T-helper 1 cell (primary cell): ENCODE results near the gene SLC25A19.

Experiments used
- DNase-seq, 5 donors: peaks; one replicate each; pipeline ENCODE4 v3.0.0-alpha.2; 2012 to 2020
- total RNA-seq, 4 donors: gene quantifications; one replicate each; lab custom pipeline; 2026; lab: John Stamatoyannopoulos, UW

The SLC25A19 gene
- total RNA-seq = 12.4 to 15.5 (median 15.0) reads per million in 4 donors

DNA sequence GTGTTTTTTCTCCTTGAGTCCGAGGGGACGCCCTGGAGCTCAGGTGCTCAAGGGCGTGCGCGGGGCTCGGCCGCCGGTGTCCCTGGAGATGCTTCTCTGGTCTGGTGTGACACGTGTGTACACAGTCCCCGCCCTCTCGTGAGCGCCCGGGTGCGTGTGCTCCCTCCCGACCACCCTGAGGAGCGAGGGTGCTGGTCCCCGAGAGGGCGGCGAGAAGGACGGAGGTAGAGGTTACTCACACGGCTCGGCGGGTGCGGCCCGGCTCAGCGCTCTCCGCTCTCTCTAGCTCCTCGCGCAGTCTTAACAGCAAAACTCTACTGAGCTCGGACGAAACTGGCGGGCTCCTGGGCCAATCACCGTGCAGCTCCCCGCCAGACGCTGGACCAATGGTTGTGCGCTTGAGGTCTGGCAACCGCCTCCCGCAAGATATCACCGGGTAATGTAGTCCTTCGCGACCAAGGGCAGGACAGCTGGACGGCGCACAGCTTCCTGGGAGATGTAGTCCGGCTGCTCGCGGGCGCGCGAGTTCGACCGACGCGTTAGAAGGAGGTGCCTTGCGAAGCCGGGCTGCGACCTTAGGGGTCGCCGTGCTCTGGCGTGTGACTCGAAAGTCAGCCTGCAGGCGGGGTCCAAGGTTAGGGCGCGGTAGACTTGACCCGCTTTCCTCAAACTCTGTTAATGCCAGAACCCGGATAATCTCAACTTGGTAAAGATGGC, at the start of gene SLC25A19:
TSS of gene SLC25A19 (minus strand) at position 319 of the 717 bp plus-strand sequence. CDS start 2,669 bp downstream, outside the sequence.
- peak; percentile 94 to 99 (median 97) for DNase-seq

DNA sequence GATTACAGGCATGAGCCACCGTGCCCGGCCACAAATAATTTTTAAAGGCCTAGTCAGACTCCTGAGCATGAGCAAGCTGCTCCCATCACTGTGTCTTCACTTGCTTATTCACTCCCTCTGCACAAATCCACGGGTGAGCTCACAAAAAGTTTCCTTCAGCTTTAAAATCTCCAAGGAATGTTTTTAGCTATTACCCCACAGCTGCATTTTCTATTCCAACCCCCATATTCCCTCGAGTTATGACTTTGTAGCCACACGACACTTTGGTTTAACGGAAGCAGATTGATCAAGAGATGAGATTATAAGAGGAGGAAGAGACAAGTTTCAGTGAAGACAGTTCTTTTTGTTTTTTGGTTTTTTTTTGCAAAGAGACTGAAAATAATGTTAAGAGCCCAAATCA, 49.1 kb upstream of the SLC25A19 start:
- peak in 1 of 5 donors; percentile 48 for DNase-seq

DNA sequence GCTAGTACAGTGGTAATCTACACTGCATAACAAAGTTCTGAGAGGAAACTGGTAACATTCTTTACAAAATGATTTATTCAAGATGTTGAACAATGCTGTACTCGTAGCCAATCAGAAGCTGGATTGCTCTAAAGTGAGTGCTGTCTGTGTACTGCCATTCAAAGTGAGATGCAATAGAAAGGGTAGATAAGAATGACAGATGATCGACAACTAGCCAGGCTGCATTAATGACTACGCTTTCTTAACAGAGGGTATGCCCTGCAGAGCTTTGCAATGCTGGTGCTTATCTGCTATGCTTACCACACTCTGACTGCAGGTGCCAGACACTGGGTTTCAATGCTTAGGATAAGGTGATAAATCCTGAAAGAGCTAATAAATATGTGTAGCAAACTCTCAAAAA, 46.1 kb upstream of the SLC25A19 start:
- DNase-seq = no peak

DNA sequence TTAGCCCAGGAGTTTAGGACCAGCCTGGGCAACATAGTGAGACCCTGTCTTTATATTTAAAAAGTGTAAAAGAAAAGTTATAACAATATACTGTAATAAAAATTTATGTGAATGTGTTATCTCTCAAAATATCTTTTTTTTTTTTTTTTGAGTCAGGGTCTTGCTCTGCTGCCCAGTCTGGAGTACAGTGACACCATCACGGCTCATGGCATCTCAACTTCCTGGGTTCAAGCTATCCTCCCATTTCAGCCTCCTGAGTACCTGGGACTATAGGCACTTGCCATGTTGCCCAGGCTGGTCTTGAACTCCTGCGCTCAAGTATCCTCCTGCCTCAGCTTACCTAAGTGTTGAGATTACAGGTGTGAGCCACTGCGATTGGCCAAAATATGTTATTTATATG, 45.5 kb upstream of the SLC25A19 start:
- DNase-seq = no peak

DNA sequence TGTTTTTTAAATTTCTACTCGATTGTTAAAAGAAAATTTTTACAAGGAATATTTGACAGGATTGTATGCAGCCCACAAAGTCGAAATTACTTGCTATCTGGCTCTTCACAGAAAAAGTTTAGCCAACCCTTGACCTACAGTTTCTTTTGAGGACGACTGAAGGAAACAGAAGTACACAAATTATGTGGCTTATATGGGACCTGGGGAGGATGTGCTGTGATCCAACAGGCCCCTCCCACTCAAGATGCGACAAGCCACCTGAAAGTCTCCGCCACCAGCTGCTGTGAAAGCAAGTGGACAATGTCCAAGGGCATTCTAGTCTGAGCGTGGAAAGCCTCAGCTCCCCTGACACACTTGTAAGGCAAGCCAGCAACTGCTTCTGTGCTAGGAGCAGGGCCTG, 42.4 kb upstream of the SLC25A19 start:
- no peak for DNase-seq

DNA sequence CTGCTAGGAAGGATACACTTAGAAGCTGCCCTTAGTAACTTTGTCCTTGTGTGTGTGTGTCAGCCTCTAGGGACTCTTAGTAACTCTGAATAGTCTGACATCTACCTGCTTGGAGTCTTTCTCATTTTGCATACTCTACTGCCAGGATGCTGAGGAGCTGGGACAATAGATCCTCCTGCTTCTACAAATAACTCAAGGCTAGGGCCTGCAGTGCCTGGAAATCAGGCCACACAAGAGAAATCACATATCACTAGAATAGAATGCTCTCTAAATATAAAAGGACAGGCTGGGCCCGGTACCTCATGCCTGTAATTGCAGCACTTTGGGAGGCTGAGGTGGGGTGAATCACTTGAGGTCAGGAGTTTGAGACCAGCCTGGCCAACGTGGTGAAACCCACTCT, 38.5 kb upstream of the SLC25A19 start:
- DNase-seq = no peak

DNA sequence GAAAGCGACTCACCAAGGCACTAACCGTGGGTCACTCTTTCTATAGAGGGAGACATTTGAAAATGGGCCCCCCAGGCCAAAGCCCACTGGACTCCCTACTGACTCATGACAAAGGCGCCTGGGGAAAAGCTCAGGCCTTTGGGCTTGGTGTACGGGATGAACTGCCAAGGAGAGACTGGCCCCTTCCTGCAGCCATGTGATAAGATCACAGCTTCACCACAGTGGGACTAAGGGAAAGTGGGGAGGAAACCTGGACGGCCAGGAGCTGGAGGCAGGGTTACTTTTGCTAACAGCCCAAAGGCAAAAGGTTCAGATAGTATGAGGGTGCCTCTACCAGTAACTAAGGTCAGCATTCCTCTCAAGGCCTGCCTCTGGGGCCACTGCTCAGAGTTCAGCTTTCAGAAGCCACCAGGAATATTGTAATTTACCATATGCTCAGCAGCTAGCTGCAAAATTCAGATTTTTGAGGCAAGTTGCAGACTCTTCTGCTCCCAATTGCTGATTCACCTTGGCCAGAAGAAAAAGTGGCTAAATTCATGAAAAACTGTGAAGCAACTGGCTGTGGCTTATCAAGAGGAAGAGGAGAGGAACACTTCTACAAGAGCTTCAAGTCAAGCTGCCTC, 37.1 kb upstream of the SLC25A19 start:
- DNase-seq = no peak

DNA sequence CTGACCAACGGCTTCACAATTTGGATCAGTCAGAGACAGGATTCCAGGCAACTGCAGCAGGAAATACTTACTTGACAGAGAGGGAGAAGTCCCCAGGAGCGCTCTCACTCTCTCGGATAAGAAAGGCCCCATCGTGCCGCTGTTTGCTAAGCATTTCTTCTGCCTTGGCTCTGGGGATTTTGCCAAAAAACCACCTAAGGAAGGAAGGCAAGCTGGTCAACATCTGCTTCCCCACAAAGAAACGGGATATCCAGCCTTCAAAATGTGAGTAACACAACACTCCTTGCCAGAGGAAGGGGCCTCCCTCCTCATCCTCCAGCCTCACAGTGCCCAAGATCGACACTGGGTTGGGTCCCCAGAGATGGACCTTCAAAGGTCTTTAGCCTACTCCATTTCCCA, 36.6 kb upstream of the SLC25A19 start:
- no peak for DNase-seq

DNA sequence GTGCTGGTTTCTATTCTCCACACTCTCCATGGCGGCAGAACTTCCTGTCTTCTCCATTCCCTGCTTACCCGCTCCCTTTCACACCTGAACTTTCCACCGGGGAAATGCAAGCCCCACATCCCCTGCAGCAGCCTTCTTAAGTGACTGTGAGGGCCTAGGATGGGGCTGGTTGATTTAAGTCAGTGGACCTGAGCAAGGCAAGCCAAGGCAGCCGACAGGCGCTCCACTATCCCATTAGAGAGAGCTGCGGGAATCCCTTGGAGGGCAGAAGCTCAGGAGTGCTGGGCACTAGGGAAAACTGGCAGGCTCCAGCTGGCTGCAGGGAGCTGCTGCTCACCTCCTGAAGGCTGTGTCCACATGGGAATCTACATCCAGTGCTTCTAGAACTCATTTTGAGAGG, 36.1 kb upstream of the SLC25A19 start:
- DNase-seq = no peak

DNA sequence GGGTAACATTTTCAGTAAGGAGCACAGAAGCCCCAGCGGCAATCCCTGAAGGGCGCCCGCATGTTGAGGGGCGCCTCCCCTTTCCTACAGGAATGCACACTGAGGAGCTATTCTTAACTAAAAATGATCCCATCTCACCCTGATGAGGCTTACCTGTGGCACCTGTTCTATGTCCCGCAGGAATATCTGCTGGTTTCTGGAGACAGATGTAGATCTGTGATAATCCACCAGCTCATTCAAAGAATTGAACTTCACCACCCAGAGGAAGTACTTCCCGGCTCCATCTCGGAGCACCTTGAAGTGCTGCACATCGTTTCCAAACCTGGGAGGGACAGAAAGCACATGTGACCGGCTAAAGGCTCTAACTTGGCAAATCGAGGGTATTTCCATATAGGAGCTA, 32.3 kb upstream of the SLC25A19 start:
- no peak for DNase-seq

DNA sequence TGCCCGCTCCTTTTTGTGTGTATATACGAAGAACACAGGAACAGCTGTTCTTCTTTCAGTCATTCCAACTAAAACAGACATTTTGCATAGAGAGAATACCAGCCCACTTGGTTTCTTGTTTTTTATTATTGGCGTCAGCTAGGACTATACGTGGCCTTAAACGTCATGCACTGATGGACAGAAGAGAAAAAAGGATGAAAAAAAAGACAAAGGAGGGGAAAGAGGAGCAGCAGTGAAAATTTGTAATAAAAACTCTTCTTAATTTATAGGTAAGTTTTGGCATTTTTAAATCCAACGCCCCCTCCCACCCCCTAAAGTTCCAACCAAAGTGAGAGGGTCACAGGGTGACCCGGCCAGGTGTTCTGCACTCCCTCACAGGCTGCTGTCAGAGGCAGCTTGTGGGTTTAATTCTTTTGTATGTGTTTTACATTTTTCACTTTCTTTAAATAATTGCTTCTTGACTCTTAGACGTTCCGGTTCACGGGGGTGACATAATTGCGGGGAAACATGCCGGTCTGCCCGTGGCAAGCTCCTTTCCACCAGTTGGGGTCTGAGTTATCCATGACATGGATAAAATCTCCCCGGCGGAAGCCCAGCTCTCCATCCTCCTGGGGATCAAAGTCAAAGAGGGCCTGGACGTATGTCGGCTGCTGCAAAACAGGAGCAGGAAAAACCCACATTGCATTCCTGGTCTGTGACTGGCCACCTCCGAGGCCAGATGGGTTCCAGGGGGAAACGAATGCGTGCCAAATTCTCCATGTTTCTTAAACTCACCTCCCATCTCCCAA, 30.9 kb upstream of the SLC25A19 start:
- no peak for DNase-seq

DNA sequence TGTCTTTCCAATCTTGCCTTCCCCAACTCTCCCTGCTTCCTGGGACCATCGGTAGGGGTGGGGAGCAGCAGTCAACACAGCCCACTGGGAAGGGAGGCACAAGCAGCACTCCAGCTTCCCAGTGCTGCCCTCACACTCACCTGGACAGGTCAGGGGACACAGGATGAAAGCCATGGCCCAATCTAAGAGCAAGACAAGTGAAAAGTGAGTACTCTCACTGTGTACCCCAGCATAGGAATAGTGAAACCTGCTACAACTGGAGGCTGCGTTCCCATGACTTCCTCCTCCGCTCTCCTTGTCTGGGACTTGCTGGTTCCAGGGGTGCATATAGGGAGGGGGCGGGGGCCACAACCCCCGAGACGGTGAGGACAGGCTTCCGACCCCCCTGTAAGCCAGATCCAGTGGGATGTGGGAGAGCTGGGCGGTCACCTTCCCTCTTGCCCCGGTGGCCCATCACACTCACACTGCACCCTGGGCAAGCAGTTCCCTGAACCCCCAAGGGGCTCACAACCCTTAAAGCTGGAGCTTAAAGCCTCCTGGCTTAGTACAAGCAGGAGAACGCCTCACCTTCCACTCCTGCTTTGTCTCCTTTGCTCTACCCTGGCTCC, 29.5 kb upstream of the SLC25A19 start:
- no peak for DNase-seq

DNA sequence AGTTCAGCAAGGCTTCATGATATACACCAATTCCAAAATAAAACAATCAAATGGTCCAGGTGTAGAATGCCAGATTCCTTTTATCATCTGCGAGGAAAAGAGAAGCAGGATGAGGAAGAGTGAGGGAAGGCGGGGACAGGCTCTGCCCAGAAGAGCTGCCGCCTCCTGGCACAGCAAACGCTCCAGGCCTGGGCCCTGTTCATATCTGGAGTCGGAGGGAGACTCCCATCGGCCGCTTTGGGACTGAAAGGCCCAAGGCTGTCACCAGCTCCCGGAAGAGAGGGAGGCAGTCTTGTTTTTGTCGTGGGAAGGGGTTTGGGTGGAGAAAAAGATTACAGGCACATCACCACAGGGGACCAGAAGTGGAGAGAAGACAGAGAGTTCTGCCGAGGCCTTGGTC, 29.0 kb upstream of the SLC25A19 start:
- DNase-seq = no peak

DNA sequence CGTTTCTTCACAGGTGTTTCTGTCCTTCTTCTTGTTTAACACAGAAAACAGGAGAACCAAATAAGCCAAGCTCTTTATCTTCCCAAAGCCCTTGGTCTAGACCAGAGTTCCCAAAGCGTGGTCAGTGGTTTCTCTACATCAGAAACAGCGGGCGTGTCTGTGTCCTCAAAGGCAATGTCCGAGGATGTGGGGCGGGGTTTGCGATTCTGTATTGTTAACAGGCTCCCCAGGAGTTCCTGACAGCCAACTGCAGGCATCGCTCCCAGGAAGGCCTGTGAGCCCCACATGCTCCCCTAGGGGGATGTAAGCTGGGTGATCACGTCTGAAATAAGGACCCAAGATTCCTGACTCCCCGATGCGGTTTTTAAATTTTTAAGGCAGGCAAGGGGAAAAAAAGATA, 28.4 kb upstream of the SLC25A19 start:
- no peak for DNase-seq

DNA sequence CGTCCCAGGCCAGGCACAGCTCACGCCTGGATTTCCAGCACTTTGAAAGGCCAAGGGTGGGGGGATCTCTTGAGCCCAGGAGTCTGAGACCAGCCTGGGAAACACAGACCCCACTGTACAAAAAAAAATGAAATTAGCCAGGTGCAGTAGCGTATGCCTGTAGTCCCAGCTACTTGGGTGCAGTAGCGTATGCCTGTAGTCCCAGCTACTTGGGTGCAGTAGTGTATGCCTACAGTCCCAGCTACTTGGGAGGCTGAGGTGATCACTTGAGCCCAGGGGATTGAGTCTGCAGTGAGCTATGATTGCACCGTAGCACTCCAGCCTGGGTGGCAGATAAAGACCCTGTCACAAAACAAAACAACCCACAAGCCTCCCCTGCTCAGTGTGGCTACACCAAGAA, 27.0 kb upstream of the SLC25A19 start:
- DNase-seq = no peak

DNA sequence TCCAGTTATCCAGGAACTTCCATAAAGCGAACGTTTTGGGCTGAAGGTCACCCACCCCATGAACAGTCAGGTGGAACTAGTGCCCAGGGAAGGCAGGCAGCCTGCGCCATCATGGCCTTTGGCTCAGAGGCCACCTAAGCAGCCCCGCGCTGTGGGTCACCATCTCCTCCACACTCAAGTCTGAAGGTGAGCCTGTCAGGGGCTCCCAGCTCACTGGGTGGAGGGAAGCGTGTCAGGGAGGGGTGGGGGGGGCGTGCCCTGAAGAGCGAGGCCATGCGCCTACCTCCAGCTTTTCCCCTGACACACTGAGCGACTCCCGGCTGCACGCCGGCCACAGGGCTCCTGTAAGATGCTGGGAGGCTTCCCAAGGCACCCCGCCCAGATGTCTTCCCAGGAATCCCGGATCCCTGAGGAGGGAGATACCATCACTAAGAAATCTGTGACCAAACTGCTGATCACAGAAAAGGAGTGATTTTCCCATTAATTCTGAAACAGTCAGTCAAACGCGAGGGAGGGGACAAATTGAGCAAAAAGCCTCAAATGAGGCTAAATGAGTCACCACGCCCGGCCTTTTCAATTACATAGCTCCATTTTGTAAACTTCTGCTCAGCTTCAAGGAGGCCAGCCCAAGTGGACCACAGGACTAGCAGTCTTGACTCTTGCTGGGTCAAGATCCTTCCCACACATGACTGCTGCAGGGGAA, 26.5 kb upstream of the SLC25A19 start:
- peak in 1 of 5 donors; percentile 40 for DNase-seq

DNA sequence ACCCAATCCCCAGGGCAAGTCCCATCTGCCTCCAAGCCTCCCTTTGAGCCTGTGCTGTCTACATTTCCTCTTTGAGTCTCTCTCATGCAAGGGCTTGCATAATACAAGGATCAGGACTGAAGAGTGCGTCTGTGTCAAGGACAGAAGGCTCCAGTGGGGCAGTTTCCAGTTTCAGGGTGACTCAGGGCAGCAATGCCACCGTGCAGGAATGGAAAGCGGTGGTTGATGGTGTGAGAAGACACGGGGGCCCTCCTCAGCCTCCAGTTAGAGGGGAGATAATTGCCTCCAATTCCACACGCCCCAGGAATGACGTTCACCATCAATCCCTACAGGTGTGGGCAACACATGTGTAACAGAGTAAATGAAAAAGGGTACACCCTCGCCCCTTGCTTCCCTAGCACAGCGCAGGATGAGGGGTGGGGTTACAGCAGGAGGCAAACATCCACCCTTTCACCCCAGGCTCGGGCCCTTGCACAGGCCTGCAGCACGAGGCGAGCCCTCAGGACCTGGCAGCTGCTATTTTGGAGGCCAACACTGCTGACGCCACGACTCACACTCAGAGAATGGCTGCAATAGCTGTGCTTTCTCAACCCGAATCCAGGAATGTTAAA, 24.8 kb upstream of the SLC25A19 start:
- DNase-seq = no peak

DNA sequence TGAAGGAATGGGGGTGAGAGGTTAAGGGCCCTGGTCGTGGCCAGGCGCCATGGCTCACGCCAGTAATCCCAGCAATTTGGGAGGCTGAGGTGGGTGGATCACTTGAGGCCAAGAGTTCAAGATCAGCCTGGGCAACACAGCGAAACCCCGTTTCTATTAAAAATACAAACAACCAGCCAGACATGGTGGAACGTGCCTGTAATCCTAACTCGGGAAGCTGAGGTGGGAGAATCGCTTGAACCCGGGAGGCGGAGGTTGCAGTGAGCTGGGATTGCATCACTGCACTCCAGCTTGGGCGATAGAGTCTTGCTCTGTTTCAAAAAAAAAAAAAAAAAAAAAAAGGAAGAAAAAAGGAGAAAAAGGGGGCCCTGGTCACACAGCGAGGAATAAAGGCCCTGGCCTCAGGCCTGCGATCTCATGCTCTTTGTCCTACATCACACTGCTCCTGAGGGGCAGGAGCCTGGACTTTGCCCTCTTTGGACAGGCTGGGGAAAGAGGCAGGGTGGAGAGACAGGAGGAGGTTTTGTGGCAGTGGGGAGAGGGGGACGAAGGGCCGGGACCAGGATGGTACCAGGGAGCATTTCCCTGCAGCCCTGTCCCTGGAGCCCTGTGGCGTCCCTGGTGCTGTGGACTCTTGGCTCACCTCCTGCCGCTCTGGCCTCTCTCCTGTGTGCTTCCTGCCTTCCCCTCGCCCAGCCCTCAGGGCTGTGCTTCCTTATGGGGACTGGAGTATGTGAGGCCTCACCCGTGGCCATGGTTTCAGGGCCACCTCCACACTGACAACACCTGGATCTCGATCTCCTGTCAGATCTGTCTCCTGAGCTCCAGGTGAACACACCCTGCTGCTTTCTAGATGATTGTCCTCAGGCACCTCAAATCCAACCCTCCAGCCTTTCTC, 19.7 kb upstream of the SLC25A19 start:
- DNase-seq = no peak

DNA sequence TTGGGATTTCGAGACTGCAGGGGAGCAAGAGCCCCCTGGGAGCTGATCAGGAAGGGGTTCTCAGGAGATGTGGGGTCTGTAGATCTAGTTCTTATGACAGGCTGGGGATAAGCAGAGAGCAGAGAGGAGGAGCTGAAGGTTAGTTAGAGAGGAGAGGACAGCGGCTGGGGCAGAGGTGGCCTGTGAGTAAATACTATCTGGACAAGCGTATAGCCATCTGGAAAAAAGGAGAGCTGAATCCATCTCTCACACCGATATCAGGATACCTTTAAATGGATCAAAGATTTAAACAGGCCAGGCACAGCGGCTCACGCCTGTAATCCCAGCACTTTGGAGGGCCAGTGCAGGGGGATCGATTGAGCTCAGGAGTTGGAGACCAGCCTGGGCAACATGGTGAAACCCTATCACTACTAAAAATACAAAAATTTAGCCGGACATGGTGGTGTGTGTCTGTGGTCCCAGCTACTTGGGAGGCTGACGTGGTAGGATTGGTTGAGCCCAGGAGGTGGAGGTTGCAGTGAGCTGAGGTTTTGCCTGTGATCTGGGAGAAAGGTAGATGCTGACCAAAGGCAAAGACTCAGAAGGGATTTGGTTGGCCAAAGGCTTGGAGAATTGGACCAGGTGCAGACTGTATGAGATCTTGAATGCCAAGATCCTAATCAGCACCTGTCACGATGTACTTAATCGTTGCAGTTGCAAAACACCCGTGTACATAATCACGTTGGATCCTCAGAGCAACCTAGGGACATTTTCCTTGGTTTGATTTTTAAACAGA, 18.9 kb upstream of the SLC25A19 start:
- DNase-seq = no peak

DNA sequence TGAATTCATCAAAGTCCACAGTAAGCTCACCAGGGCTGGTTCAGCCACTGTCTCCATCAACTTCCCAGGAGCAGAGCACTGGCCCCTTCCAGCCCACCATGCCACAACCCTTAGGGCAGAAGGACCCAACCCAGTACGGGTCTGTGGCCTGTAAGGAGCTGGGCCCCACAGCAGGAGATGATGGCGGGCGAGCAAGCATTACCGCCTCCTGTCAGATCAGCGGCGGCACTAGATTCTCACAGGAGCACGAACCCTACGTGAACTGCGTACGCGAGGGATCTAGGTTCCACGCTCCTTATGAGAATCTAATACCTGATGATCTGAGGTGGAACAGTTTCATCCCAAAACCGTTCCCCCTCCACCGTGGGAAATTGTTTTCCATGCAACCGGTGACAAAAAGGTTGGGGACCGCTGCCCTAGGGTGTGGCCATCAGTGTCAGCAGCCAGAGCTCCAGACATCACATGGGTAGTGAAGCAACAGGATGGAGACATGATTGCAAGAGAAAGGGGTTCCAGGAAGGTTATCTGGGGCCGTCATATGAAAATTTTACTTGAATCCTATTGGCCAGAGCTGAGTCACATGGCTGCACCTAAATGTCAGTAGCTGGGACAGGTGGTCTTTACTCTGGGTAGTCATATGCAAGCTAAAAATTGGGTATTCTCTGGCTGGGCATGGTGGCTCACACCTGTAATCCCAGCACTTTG, 12.4 kb upstream of the SLC25A19 start:
- no peak for DNase-seq
